Measurements from ENCODE around the gene NALCN. TPM values are rescaled to one million over a fixed set of nuclear protein-coding genes. Genes with fewer than 3 reads are reported as not detected.
A peak's percentile ranks its signal among the peaks of the same experiment; 100 is the strongest.

The NALCN gene
- total RNA-seq, 6 experiments from 2014 or later, result 0.09 to 0.81 (median 0.25) TPM

DNA sequence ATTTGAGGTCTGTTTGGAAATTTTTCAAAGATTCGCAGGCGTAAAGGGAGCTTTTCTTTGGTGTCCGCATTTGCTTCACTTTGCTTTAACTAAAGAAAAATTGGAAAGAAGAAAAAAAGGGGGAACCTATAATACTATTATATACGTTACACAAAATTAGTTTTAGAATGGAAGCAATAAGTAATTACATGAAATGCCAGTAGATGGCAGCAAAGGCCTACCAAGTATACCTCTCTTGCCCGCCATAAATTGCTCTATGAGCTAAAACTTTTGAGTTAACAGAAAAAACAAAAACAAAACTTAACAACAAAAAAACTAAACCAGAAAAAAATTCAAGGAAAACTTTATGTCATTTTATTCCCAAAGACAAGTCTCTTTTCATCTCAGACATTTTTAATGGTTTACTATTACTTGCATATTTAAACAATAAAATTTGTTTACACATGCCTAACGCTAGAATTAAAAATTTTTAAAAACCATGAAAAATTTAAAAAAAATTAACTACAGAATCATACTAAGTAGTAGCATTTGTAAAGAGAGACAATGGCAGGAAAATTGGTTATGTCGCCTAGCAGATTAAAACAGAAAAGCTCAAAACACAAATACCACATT is 271.4 kb downstream of the NALCN start:
- H3K4me1 ChIP-seq, result no peaks in the 10 kb centered on the region
- peaks cover 0 to 3% of the 10 kb centered on the region in 2 donors for H3K27me3 ChIP-seq
- no peak overlapping the region for H3K4me3 ChIP-seq
- DNase-seq (no peak), ATAC-seq (peak; percentile 65 to 84 (median 78))
- TF ChIP-seq POLR2A (IDR thresholded peaks at IDR 0.05), result no peak
- TF ChIP-seq, protein P1, sequence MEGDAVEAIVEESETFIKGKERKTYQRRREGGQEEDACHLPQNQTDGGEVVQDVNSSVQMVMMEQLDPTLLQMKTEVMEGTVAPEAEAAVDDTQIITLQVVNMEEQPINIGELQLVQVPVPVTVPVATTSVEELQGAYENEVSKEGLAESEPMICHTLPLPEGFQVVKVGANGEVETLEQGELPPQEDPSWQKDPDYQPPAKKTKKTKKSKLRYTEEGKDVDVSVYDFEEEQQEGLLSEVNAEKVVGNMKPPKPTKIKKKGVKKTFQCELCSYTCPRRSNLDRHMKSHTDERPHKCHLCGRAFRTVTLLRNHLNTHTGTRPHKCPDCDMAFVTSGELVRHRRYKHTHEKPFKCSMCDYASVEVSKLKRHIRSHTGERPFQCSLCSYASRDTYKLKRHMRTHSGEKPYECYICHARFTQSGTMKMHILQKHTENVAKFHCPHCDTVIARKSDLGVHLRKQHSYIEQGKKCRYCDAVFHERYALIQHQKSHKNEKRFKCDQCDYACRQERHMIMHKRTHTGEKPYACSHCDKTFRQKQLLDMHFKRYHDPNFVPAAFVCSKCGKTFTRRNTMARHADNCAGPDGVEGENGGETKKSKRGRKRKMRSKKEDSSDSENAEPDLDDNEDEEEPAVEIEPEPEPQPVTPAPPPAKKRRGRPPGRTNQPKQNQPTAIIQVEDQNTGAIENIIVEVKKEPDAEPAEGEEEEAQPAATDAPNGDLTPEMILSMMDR (IDR thresholded peaks at IDR 0.05), result peak; percentile 71 to 77 (median 74)
- no peaks in the 10 kb centered on the region for H3K9me3 ChIP-seq
- intact Hi-C loops (cut with DNase I), result no loop called here
- no peak overlapping the region for H3K27ac ChIP-seq
- 24% methylated on average over 7 of the region's 7 CpGs for WGBS (ENCODE audit: insufficient coverage, low coverage, low lambda C conversion rate, missing lambda C conversion rate)
- H3K36me3 ChIP-seq, result no peaks in the 10 kb centered on the region

DNA sequence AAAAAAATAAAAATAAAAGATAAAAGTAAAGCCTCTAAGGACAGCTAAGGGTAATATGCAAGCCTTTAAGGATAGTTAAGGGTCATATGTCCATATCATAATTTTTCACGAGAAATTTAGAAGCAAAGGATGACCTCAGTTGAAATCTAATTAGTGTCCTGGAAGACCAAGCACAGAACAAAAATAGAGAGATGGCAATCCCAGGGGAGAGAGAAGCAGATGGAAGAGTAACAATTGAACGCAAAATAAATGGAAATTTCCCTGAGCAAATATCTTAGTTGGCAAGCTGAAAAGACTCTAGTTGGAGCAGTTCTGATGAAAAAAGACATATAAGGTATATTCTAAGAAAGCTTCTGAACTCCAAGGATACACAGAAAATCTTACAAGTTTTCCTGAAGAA is 275.4 kb downstream of the NALCN start:
- ATAC-seq, result no peak
- DNase-seq, result no peak
- intact Hi-C loops (cut with DNase I), result no loop called here
- no peaks in the 10 kb centered on the region for H3K4me1 ChIP-seq
- H3K4me3 ChIP-seq, result no peak overlapping the region
- WGBS (ENCODE audit: insufficient coverage, low coverage, low lambda C conversion rate, missing lambda C conversion rate), result 58% methylated on average over 2 of the region's 2 CpGs
- no peak overlapping the region for H3K27ac ChIP-seq
- H3K27me3 ChIP-seq, result peaks cover 0 to 3% of the 10 kb centered on the region in 2 donors
- no peaks in the 10 kb centered on the region for H3K36me3 ChIP-seq
- TF ChIP-seq POLR2A (IDR thresholded peaks at IDR 0.05), result no peak
- TF ChIP-seq, protein P1 (IDR thresholded peaks at IDR 0.05), result no peak
- H3K9me3 ChIP-seq, result no peaks in the 10 kb centered on the region

DNA sequence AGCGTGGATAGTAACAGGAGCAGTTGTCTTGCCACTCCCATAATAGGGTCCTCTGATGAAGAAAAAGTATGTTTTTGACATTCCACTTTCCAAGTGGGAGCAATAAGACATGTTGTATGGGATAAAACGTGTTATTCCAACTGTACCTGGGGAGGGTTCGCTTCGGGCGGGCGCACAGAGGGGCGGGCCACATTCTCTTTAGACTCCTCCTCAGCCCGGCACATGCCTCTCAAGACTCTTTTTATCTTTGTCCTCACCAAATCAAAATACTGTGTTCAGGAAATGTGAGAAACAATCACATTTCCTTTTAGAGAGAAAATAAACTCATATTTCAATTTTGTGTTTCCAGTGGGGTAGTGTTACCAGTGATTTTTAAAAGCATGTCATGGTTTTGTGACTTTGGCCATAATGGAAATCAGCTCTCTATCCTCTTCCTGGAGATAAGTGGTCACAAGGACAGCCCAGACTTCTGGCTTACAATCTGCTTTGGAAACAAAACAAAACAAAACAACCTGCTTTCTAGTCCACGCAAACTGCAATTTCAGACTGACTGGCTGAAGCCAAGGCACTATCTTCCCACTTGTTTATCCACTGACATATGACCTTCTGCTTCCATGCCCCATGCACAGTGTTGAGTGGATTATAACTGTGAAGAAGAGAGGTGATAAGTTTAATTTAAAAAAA is 276.1 kb downstream of the NALCN start:
- Histone ChIP-seq H3K9me3 (no peaks in the 10 kb centered on the region), H3K27me3 (peaks cover 0 to 3% of the 10 kb centered on the region in 2 donors), H3K4me1 (no peaks in the 10 kb centered on the region), H3K4me3 (no peak overlapping the region), H3K36me3 (no peaks in the 10 kb centered on the region), H3K27ac (no peak overlapping the region)
- ATAC-seq, result peak; percentile 61 to 84 (median 73)
- 53% methylated on average over 4 of the region's 9 CpGs for WGBS (ENCODE audit: insufficient coverage, low coverage, low lambda C conversion rate, missing lambda C conversion rate)
- intact Hi-C loops (cut with DNase I), result no loop called here
- no peak for DNase-seq
- TF ChIP-seq, protein P1 (IDR thresholded peaks at IDR 0.05), result no peak
- no peak for TF ChIP-seq POLR2A (IDR thresholded peaks at IDR 0.05)

DNA sequence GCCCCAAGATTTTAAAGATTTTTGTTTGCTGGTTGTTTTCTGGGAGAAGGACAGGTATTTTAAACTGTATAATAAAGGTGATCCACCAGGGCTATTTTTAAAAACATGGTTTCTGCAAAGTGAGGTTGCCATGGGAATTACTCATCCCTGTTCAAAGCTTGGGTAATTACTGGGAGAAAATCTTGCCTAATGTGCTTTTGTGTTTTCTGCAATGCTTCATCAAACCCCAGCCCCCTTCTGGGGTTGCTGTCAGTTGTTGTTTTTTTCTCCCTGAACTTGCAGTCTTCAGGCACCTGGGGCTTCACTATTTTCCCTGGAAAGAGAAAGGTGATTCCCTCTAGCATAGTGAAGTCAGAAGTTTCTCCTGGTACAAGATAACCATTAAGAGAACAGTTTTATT is 277.2 kb downstream of the NALCN start:
- DNase-seq (no peak), ATAC-seq (no peak)
- Histone ChIP-seq H3K27me3 (no peaks in the 10 kb centered on the region), H3K36me3 (no peaks in the 10 kb centered on the region), H3K9me3 (no peaks in the 10 kb centered on the region), H3K27ac (no peak overlapping the region), H3K4me3 (no peak overlapping the region), H3K4me1 (no peaks in the 10 kb centered on the region)
- intact Hi-C loops (cut with DNase I), result no loop called here
- no peak for TF ChIP-seq POLR2A (IDR thresholded peaks at IDR 0.05)
- TF ChIP-seq, protein P1 (IDR thresholded peaks at IDR 0.05), result no peak

Measured in right lobe of liver (tissue), 6 donors.